ENCODE results near the gene ITGAD.
A peak's percentile ranks its signal among the peaks of the same experiment; 100 is the strongest.

ITGAD gene

GRCh38 chr16:31393056-31393455 is at the start of gene ITGAD:
TSS of gene ITGAD (plus strand) at chr16:31393335. CDS start at chr16:31393361, 26 bp downstream.
- DNase-seq (ENCODE audit: low spot score): no peak

GRCh38 chr16:31344712-31345111 is 48.4 kb upstream of the ITGAD start:
- DNase-seq (ENCODE audit: low spot score): no peak

- DNase-seq (ENCODE audit: low spot score): no peak
These were observed 45.7 kb upstream of the ITGAD start for GRCh38 chr16:31347445-31347844.

GRCh38 chr16:31348579-31348978 is 44.6 kb upstream of the ITGAD start:
- no peak for DNase-seq (ENCODE audit: low spot score)

- no peak for DNase-seq (ENCODE audit: low spot score)
These were observed 42.7 kb upstream of the ITGAD start for GRCh38 chr16:31350275-31351005.

GRCh38 chr16:31351246-31351941 is 41.7 kb upstream of the ITGAD start:
- DNase-seq (ENCODE audit: low spot score): no peak

- DNase-seq (ENCODE audit: low spot score): peak; percentile 62
These were observed 41.2 kb upstream of the ITGAD start for GRCh38 chr16:31351942-31352325.

- DNase-seq (ENCODE audit: low spot score): no peak
These were observed 40.6 kb upstream of the ITGAD start for GRCh38 chr16:31352376-31353115.

- peak; percentile 91 for DNase-seq (ENCODE audit: low spot score)
These were observed 38.5 kb upstream of the ITGAD start, which contains the start of gene ITGAX for GRCh38 chr16:31354394-31355291. TSS of gene ITGAX (plus strand) at chr16:31355176. CDS start at chr16:31355255, 79 bp downstream.

- DNase-seq (ENCODE audit: low spot score): no peak
These were observed 37.6 kb upstream of the ITGAD start for GRCh38 chr16:31355431-31356100.

GRCh38 chr16:31356566-31357323 is 36.4 kb upstream of the ITGAD start:
- DNase-seq (ENCODE audit: low spot score): no peak

GRCh38 chr16:31357324-31358109 is 35.6 kb upstream of the ITGAD start:
- no peak for DNase-seq (ENCODE audit: low spot score)

GRCh38 chr16:31360251-31360650 is 32.9 kb upstream of the ITGAD start:
- DNase-seq (ENCODE audit: low spot score): no peak

- no peak for DNase-seq (ENCODE audit: low spot score)
These were observed 31.7 kb upstream of the ITGAD start for GRCh38 chr16:31361201-31362110.

GRCh38 chr16:31362476-31363405 is 30.4 kb upstream of the ITGAD start:
- no peak for DNase-seq (ENCODE audit: low spot score)

- DNase-seq (ENCODE audit: low spot score): no peak
These were observed 29.4 kb upstream of the ITGAD start for GRCh38 chr16:31363721-31364120.

- no peak for DNase-seq (ENCODE audit: low spot score)
These were observed 28.7 kb upstream of the ITGAD start for GRCh38 chr16:31364421-31364820.

Data from RKO (cell line).